T-helper 1 cell treated with Interleukin-12 subunit alpha and Interleukin-12 subunit beta and Interleukin-4 antibody, amounts not matched to agents 30 μg/mL and 1 μg/mL, for 36 hours (primary cell): ENCODE data around the gene DCHS2.

Experiments used
- H3K27ac Mint-ChIP-seq: one replicate; pipeline ENCODE4 v1.8.0; 2021; ENCODE audit warnings: mild to moderate bottlenecking, mixed read lengths
- H3K27me3 Mint-ChIP-seq: one replicate; pipeline ENCODE4 v1.8.0; 2021; ENCODE audit warnings: low read depth, mixed read lengths
- H3K36me3 Mint-ChIP-seq: one replicate; pipeline ENCODE4 v1.8.0; 2021; ENCODE audit warnings: low read depth, mixed read lengths
- H3K4me1 Mint-ChIP-seq: one replicate; pipeline ENCODE4 v1.8.0; 2021; ENCODE audit warnings: low read depth, mixed read lengths
- H3K4me3 Mint-ChIP-seq: one replicate; pipeline ENCODE4 v1.8.0; 2021; ENCODE audit warnings: mild to moderate bottlenecking, moderate library complexity, mixed read lengths
- H3K9me3 Mint-ChIP-seq: one replicate; pipeline ENCODE4 v1.8.0; 2021; ENCODE audit warnings: mixed read lengths

DCHS2 gene

GRCh38 chr4:154472858-154473257 lies 18.7 kb downstream of the DCHS2 start:
- H3K4me1 Mint-ChIP-seq = no peaks in the 10 kb centered on the region
- H3K27me3 Mint-ChIP-seq = peaks cover 36% of the 10 kb centered on the region
- no peaks in the 10 kb centered on the region for H3K9me3 Mint-ChIP-seq
- no peaks in the 10 kb centered on the region for H3K36me3 Mint-ChIP-seq
- H3K4me3 Mint-ChIP-seq = no peak overlapping the region
- H3K27ac Mint-ChIP-seq = no peak overlapping the region

GRCh38 chr4:154471526-154472331 lies 19.9 kb downstream of the DCHS2 start:
- H3K27ac Mint-ChIP-seq = no peak overlapping the region
- H3K36me3 Mint-ChIP-seq = no peaks in the 10 kb centered on the region
- no peak overlapping the region for H3K4me3 Mint-ChIP-seq
- H3K27me3 Mint-ChIP-seq = peaks cover 28% of the 10 kb centered on the region
- no peaks in the 10 kb centered on the region for H3K4me1 Mint-ChIP-seq
- H3K9me3 Mint-ChIP-seq = no peaks in the 10 kb centered on the region

GRCh38 chr4:154471032-154471431 lies 20.6 kb downstream of the DCHS2 start:
- Mint-ChIP-seq H3K4me1 (no peaks in the 10 kb centered on the region), H3K4me3 (no peak overlapping the region), H3K27me3 (peaks cover 23% of the 10 kb centered on the region), H3K36me3 (no peaks in the 10 kb centered on the region), H3K9me3 (no peaks in the 10 kb centered on the region), H3K27ac (no peak overlapping the region)

- no peak overlapping the region for H3K27ac Mint-ChIP-seq
- peaks cover 19% of the 10 kb centered on the region for H3K27me3 Mint-ChIP-seq
- H3K9me3 Mint-ChIP-seq = no peaks in the 10 kb centered on the region
- H3K4me3 Mint-ChIP-seq = no peak overlapping the region
- no peaks in the 10 kb centered on the region for H3K36me3 Mint-ChIP-seq
- H3K4me1 Mint-ChIP-seq = no peaks in the 10 kb centered on the region
Observed at GRCh38 chr4:154467886-154468285, 23.7 kb downstream of the DCHS2 start.

GRCh38 chr4:154466336-154466735 lies 25.3 kb downstream of the DCHS2 start:
- Mint-ChIP-seq H3K27ac (no peak overlapping the region), H3K4me3 (no peak overlapping the region), H3K36me3 (no peaks in the 10 kb centered on the region), H3K27me3 (peaks cover 25% of the 10 kb centered on the region), H3K9me3 (no peaks in the 10 kb centered on the region), H3K4me1 (no peaks in the 10 kb centered on the region)

GRCh38 chr4:154465085-154465484 lies 26.5 kb downstream of the DCHS2 start:
- H3K36me3 Mint-ChIP-seq = no peaks in the 10 kb centered on the region
- peaks cover 18% of the 10 kb centered on the region for H3K27me3 Mint-ChIP-seq
- H3K4me1 Mint-ChIP-seq = no peaks in the 10 kb centered on the region
- no peaks in the 10 kb centered on the region for H3K9me3 Mint-ChIP-seq
- H3K27ac Mint-ChIP-seq = no peak overlapping the region
- no peak overlapping the region for H3K4me3 Mint-ChIP-seq

GRCh38 chr4:154464654-154465053 lies 26.9 kb downstream of the DCHS2 start:
- Mint-ChIP-seq H3K4me3 (no peak overlapping the region), H3K36me3 (no peaks in the 10 kb centered on the region), H3K4me1 (no peaks in the 10 kb centered on the region), H3K27ac (no peak overlapping the region), H3K27me3 (peaks cover 14% of the 10 kb centered on the region), H3K9me3 (no peaks in the 10 kb centered on the region)

GRCh38 chr4:154462081-154462810 lies 29.4 kb downstream of the DCHS2 start:
- Mint-ChIP-seq H3K27me3 (peaks cover 19% of the 10 kb centered on the region), H3K27ac (no peak overlapping the region), H3K4me1 (no peaks in the 10 kb centered on the region), H3K36me3 (no peaks in the 10 kb centered on the region), H3K9me3 (no peaks in the 10 kb centered on the region), H3K4me3 (no peak overlapping the region)

GRCh38 chr4:154457471-154457870 lies 34.1 kb downstream of the DCHS2 start:
- H3K27me3 Mint-ChIP-seq = peaks cover 17% of the 10 kb centered on the region
- H3K4me1 Mint-ChIP-seq = no peaks in the 10 kb centered on the region
- no peak overlapping the region for H3K4me3 Mint-ChIP-seq
- no peaks in the 10 kb centered on the region for H3K9me3 Mint-ChIP-seq
- no peak overlapping the region for H3K27ac Mint-ChIP-seq
- no peaks in the 10 kb centered on the region for H3K36me3 Mint-ChIP-seq

- Mint-ChIP-seq H3K4me1 (no peaks in the 10 kb centered on the region), H3K27me3 (peaks cover 12% of the 10 kb centered on the region), H3K27ac (no peak overlapping the region), H3K9me3 (no peaks in the 10 kb centered on the region), H3K4me3 (no peak overlapping the region), H3K36me3 (no peaks in the 10 kb centered on the region)
Observed at GRCh38 chr4:154456889-154457288, 34.7 kb downstream of the DCHS2 start.

GRCh38 chr4:154456240-154456639 lies 35.4 kb downstream of the DCHS2 start:
- peaks cover 8% of the 10 kb centered on the region for H3K27me3 Mint-ChIP-seq
- no peaks in the 10 kb centered on the region for H3K4me1 Mint-ChIP-seq
- no peaks in the 10 kb centered on the region for H3K36me3 Mint-ChIP-seq
- H3K27ac Mint-ChIP-seq = no peak overlapping the region
- no peaks in the 10 kb centered on the region for H3K9me3 Mint-ChIP-seq
- no peak overlapping the region for H3K4me3 Mint-ChIP-seq

GRCh38 chr4:154455111-154455510 lies 36.5 kb downstream of the DCHS2 start:
- H3K4me3 Mint-ChIP-seq = no peak overlapping the region
- H3K27ac Mint-ChIP-seq = no peak overlapping the region
- no peaks in the 10 kb centered on the region for H3K36me3 Mint-ChIP-seq
- H3K27me3 Mint-ChIP-seq = peaks cover 8% of the 10 kb centered on the region
- no peaks in the 10 kb centered on the region for H3K4me1 Mint-ChIP-seq
- H3K9me3 Mint-ChIP-seq = no peaks in the 10 kb centered on the region

- H3K9me3 Mint-ChIP-seq = no peaks in the 10 kb centered on the region
- H3K27me3 Mint-ChIP-seq = peaks cover 8% of the 10 kb centered on the region
- no peaks in the 10 kb centered on the region for H3K4me1 Mint-ChIP-seq
- H3K27ac Mint-ChIP-seq = no peak overlapping the region
- no peak overlapping the region for H3K4me3 Mint-ChIP-seq
- no peaks in the 10 kb centered on the region for H3K36me3 Mint-ChIP-seq
Observed at GRCh38 chr4:154454710-154455109, 36.9 kb downstream of the DCHS2 start.

- Mint-ChIP-seq H3K36me3 (no peaks in the 10 kb centered on the region), H3K4me1 (no peaks in the 10 kb centered on the region), H3K4me3 (no peak overlapping the region), H3K27me3 (no peaks in the 10 kb centered on the region), H3K9me3 (no peaks in the 10 kb centered on the region), H3K27ac (no peak overlapping the region)
Observed at GRCh38 chr4:154452798-154453346, 38.7 kb downstream of the DCHS2 start.

GRCh38 chr4:154450966-154451365 lies 40.6 kb downstream of the DCHS2 start:
- no peaks in the 10 kb centered on the region for H3K36me3 Mint-ChIP-seq
- H3K4me1 Mint-ChIP-seq = no peaks in the 10 kb centered on the region
- H3K27ac Mint-ChIP-seq = no peak overlapping the region
- no peak overlapping the region for H3K4me3 Mint-ChIP-seq
- no peaks in the 10 kb centered on the region for H3K27me3 Mint-ChIP-seq
- no peaks in the 10 kb centered on the region for H3K9me3 Mint-ChIP-seq
